Activated CD8-positive, alpha-beta T cell treated with anti-CD3 and anti-CD28 coated beads, Interleukin-2, amount 10 ng/mL, durations not matched to agents 7 days and 5 days (primary cell): ENCODE data around the gene RIOK1. TPM values are rescaled to one million over a fixed set of nuclear protein-coding genes. Genes with fewer than 3 reads are reported as not detected.

Source experiments
- ATAC-seq: fragments of 150-1000 bp; cut with Tn5 transposase; one replicate; pipeline ENCODE4 v1.10.0; 2021; ENCODE audit warnings: moderate library complexity
- CTCF ChIA-PET: fragments of 350-600 bp; sonication (Branson Sonifier 250); formaldehyde crosslinking; loops from one replicate; lab custom pipeline; 2021; ENCODE audit warnings: antibody characterized with exemption; lab: Charles Lee
- POLR2A ChIA-PET: fragments of 350-600 bp; sonication (Branson Sonifier 250); formaldehyde crosslinking; loops from one replicate; lab custom pipeline; 2021; ENCODE audit warnings: antibody characterized with exemption; lab: Charles Lee
- DNase-seq: peaks from one replicate; pipeline ENCODE4 v3.0.0-alpha.2; 2020
- H3K27ac Mint-ChIP-seq: one replicate; pipeline ENCODE4 v1.8.0; 2021; ENCODE audit warnings: mild to moderate bottlenecking, mixed read lengths
- H3K27me3 Mint-ChIP-seq: one replicate; pipeline ENCODE4 v1.8.0; 2021; ENCODE audit warnings: low read depth, mixed read lengths
- H3K36me3 Mint-ChIP-seq: one replicate; pipeline ENCODE4 v1.8.0; 2021; ENCODE audit warnings: low read depth, mixed read lengths
- H3K4me1 Mint-ChIP-seq: one replicate; pipeline ENCODE4 v1.8.0; 2021; ENCODE audit warnings: low read depth, mixed read lengths
- H3K4me3 Mint-ChIP-seq: one replicate; pipeline ENCODE4 v1.8.0; 2021; ENCODE audit warnings: mild to moderate bottlenecking, mixed read lengths
- H3K9me3 Mint-ChIP-seq: one replicate; pipeline ENCODE4 v1.8.0; 2022; ENCODE audit warnings: mixed read lengths; ENCODE audit not compliant: insufficient read depth
- total RNA-seq, 2 experiments: library from RNA; stranded (reverse); gene quantifications; one replicate each; pipeline ENCODE4 v1.2.3, GENCODE V29; 2021

The RIOK1 gene
- total RNA-seq, 2 experiments from 2014 or later: 35.8 to 37.0 TPM

- H3K9me3 Mint-ChIP-seq: no peaks in the 10 kb centered on the region
- no peaks in the 10 kb centered on the region for H3K27me3 Mint-ChIP-seq
- ChIA-PET POLR2A (no interaction called here), CTCF (no interaction called here)
- H3K27ac Mint-ChIP-seq: no peak overlapping the region
- H3K4me3 Mint-ChIP-seq: no peak overlapping the region
- H3K4me1 Mint-ChIP-seq: no peaks in the 10 kb centered on the region
- ATAC-seq: no peak
- peaks cover 57% of the 10 kb centered on the region for H3K36me3 Mint-ChIP-seq
- DNase-seq: no peak
Observed at GRCh38 chr6:7410851-7411250, 21.2 kb downstream of the RIOK1 start.

- Mint-ChIP-seq H3K4me1 (no peaks in the 10 kb centered on the region), H3K36me3 (peaks cover 54% of the 10 kb centered on the region), H3K27me3 (no peaks in the 10 kb centered on the region), H3K9me3 (no peaks in the 10 kb centered on the region), H3K4me3 (no peak overlapping the region), H3K27ac (no peak overlapping the region)
- DNase-seq (no peak), ATAC-seq (no peak)
- CTCF ChIA-PET: no interaction called here
- POLR2A ChIA-PET: no interaction called here
Observed at GRCh38 chr6:7411328-7411727, 21.7 kb downstream of the RIOK1 start.

GRCh38 chr6:7413151-7413823 is 23.7 kb downstream of the RIOK1 start:
- Mint-ChIP-seq H3K27ac (no peak overlapping the region), H3K9me3 (no peaks in the 10 kb centered on the region), H3K4me3 (no peak overlapping the region), H3K4me1 (no peaks in the 10 kb centered on the region), H3K36me3 (peaks cover 54% of the 10 kb centered on the region), H3K27me3 (no peaks in the 10 kb centered on the region)
- ATAC-seq (no peak), DNase-seq (no peak)
- ChIA-PET CTCF (interaction anchor here (1.0 to 1.1 kb wide), 2 partner anchors 11 to 13 kb away, joined by 3 read pairs; no protein-coding TSS in a partner anchor), POLR2A (no interaction called here)

- no peak overlapping the region for H3K4me3 Mint-ChIP-seq
- DNase-seq: no peak
- peaks cover 56% of the 10 kb centered on the region for H3K36me3 Mint-ChIP-seq
- no peak for ATAC-seq
- CTCF ChIA-PET: no interaction called here
- H3K27me3 Mint-ChIP-seq: no peaks in the 10 kb centered on the region
- no peak overlapping the region for H3K27ac Mint-ChIP-seq
- no peaks in the 10 kb centered on the region for H3K4me1 Mint-ChIP-seq
- H3K9me3 Mint-ChIP-seq: no peaks in the 10 kb centered on the region
- POLR2A ChIA-PET: no interaction called here
Observed at GRCh38 chr6:7414811-7415210, 25.2 kb downstream of the RIOK1 start.

- CTCF ChIA-PET: no interaction called here
- ATAC-seq: no peak
- POLR2A ChIA-PET: no interaction called here
- Mint-ChIP-seq H3K9me3 (no peaks in the 10 kb centered on the region), H3K27ac (no peak overlapping the region), H3K4me1 (no peaks in the 10 kb centered on the region), H3K27me3 (no peaks in the 10 kb centered on the region), H3K36me3 (peaks cover 39% of the 10 kb centered on the region), H3K4me3 (no peak overlapping the region)
- no peak for DNase-seq
Observed at GRCh38 chr6:7417684-7418083, 28.1 kb downstream of the RIOK1 start.

GRCh38 chr6:7418238-7418905 is 28.8 kb downstream of the RIOK1 start:
- H3K27ac Mint-ChIP-seq: no peak overlapping the region
- H3K36me3 Mint-ChIP-seq: peaks cover 35% of the 10 kb centered on the region
- ChIA-PET POLR2A (no interaction called here), CTCF (no interaction called here)
- DNase-seq: no peak
- no peak overlapping the region for H3K4me3 Mint-ChIP-seq
- ATAC-seq: no peak
- no peaks in the 10 kb centered on the region for H3K4me1 Mint-ChIP-seq
- no peaks in the 10 kb centered on the region for H3K27me3 Mint-ChIP-seq
- no peaks in the 10 kb centered on the region for H3K9me3 Mint-ChIP-seq

GRCh38 chr6:7419065-7419464 is 29.5 kb downstream of the RIOK1 start:
- H3K27ac Mint-ChIP-seq: peak overlapping the region; percentile 36
- CTCF ChIA-PET: no interaction called here
- DNase-seq (no peak), ATAC-seq (no peak)
- POLR2A ChIA-PET: no interaction called here
- H3K36me3 Mint-ChIP-seq: peaks cover 32% of the 10 kb centered on the region
- H3K4me1 Mint-ChIP-seq: no peaks in the 10 kb centered on the region
- no peaks in the 10 kb centered on the region for H3K9me3 Mint-ChIP-seq
- no peak overlapping the region for H3K4me3 Mint-ChIP-seq
- no peaks in the 10 kb centered on the region for H3K27me3 Mint-ChIP-seq

GRCh38 chr6:7421066-7421465 is 31.5 kb downstream of the RIOK1 start:
- no peak overlapping the region for H3K27ac Mint-ChIP-seq
- DNase-seq (no peak), ATAC-seq (no peak)
- ChIA-PET CTCF (no interaction called here), POLR2A (no interaction called here)
- peaks cover 17% of the 10 kb centered on the region for H3K36me3 Mint-ChIP-seq
- H3K27me3 Mint-ChIP-seq: no peaks in the 10 kb centered on the region
- no peaks in the 10 kb centered on the region for H3K4me1 Mint-ChIP-seq
- no peak overlapping the region for H3K4me3 Mint-ChIP-seq
- no peaks in the 10 kb centered on the region for H3K9me3 Mint-ChIP-seq

GRCh38 chr6:7424058-7424457 is 34.5 kb downstream of the RIOK1 start:
- CTCF ChIA-PET: interaction anchor here (0.9 kb wide), 1 partner anchor 10 kb away, joined by 3 read pairs; no protein-coding TSS in a partner anchor

GRCh38 chr6:7424967-7425807 is 35.6 kb downstream of the RIOK1 start:
- Mint-ChIP-seq H3K4me1 (no peaks in the 10 kb centered on the region), H3K9me3 (no peaks in the 10 kb centered on the region), H3K36me3 (no peaks in the 10 kb centered on the region), H3K27ac (no peak overlapping the region), H3K27me3 (no peaks in the 10 kb centered on the region), H3K4me3 (no peak overlapping the region)
- CTCF ChIA-PET: interaction anchor here (0.9 kb wide), 1 partner anchor 12 kb away, joined by 3 read pairs; no protein-coding TSS in a partner anchor
- ATAC-seq: no peak
- DNase-seq: no peak
- POLR2A ChIA-PET: no interaction called here

More at GRCh38 chr6:7424058-7424457, 34.5 kb downstream of the RIOK1 start:
- no peaks in the 10 kb centered on the region for H3K4me1 Mint-ChIP-seq
- H3K27ac Mint-ChIP-seq: no peak overlapping the region
- no peak for ATAC-seq
- no peak overlapping the region for H3K4me3 Mint-ChIP-seq
- peaks cover 1% of the 10 kb centered on the region for H3K36me3 Mint-ChIP-seq
- POLR2A ChIA-PET: no interaction called here
- no peak for DNase-seq
- no peaks in the 10 kb centered on the region for H3K9me3 Mint-ChIP-seq
- H3K27me3 Mint-ChIP-seq: no peaks in the 10 kb centered on the region

GRCh38 chr6:7425808-7426190 is 36.2 kb downstream of the RIOK1 start:
- H3K27ac Mint-ChIP-seq: no peak overlapping the region
- ChIA-PET POLR2A (no interaction called here), CTCF (interaction anchor here (0.6 to 1.2 kb wide), 2 partner anchors 12 to 150 kb away, joined by 3 read pairs; no protein-coding TSS in a partner anchor)
- DNase-seq: no peak
- no peaks in the 10 kb centered on the region for H3K9me3 Mint-ChIP-seq
- no peak overlapping the region for H3K4me3 Mint-ChIP-seq
- no peaks in the 10 kb centered on the region for H3K36me3 Mint-ChIP-seq
- H3K27me3 Mint-ChIP-seq: no peaks in the 10 kb centered on the region
- ATAC-seq: no peak
- no peaks in the 10 kb centered on the region for H3K4me1 Mint-ChIP-seq
